A549 (cell line): ENCODE measurements around the gene AFAP1. TPM values are rescaled to one million over a fixed set of nuclear protein-coding genes. Genes with fewer than 3 reads are reported as not detected.

ENCODE experiments used
- ATAC-seq, 2 experiments: fragments of 200-7000 bp in 1 of 2; fragments of >200 bp in 1 of 2; cut with Nextera tagmentation in 1 of 2; cut with Tn5 transposase in 1 of 2; 3 replicates each; pipeline versions ENCODE4 v1.8.0 to v1.9.1; 2018 to 2020; ENCODE audit warnings: mild to moderate bottlenecking in 1 of 2, moderate library complexity in 1 of 2
- CTCF ChIA-PET: fragments of 300-600 bp; sonication (Branson Sonifier 250); formaldehyde crosslinking; extraction: SDS; loops from one replicate; lab custom pipeline; 2021; ENCODE audit warnings: antibody characterized with exemption, inconsistent platforms; lab: Yijun Ruan, JAX
- POLR2A ChIA-PET: fragments of 350-600 bp; formaldehyde crosslinking; extraction: SDS; loops from one replicate; lab custom pipeline; 2021; ENCODE audit warnings: antibody characterized with exemption, inconsistent platforms; lab: Yijun Ruan, JAX
- DNase-seq, 2 experiments: peaks; one replicate each; pipeline versions ENCODE4 v3.0.0 to v3.0.0-alpha.2; 2011 to 2016; ENCODE audit warnings: low read depth in 1 of 2, low spot score in 1 of 2
- FAIRE-seq: peaks from 2 replicates; lab custom pipeline; 2011; peaks lifted over from hg19 to GRCh38; lab: Jason Lieb, UNC
- H3K27ac ChIP-seq, 2 experiments: fragments of >200 bp; sonication (Bioruptor Twin); formaldehyde crosslinking; 3 replicates each; pipeline ENCODE4 v1.5.1; 2016 to 2017
- H3K4me1 ChIP-seq: fragments of >200 bp; sonication (Bioruptor Twin); formaldehyde crosslinking; 3 replicates; pipeline ENCODE4 v1.6.1; 2016
- H3K4me2 ChIP-seq: fragments of >200 bp; sonication (Bioruptor Twin); formaldehyde crosslinking; 3 replicates; pipeline ENCODE4 v1.6.1; 2016
- H3K4me3 ChIP-seq: fragments of >200 bp; sonication (Bioruptor Twin); formaldehyde crosslinking; 3 replicates; pipeline ENCODE4 v1.5.1; 2016
- H3K9me3 ChIP-seq: fragments of >200 bp; sonication (Bioruptor Twin); formaldehyde crosslinking; 3 replicates; pipeline ENCODE4 v1.6.1; 2016
- BCL3 ChIP-seq: fragments of >200 bp; sonication (Bioruptor Twin); formaldehyde crosslinking; IDR thresholded peaks from 3 replicates; pipeline ENCODE4 v1.6.1; 2016
- BHLHE40 ChIP-seq: IDR thresholded peaks from 2 replicates; pipeline ENCODE4 v1.6.1; 2012; ENCODE audit warnings: low read depth, low read length, inconsistent platforms
- CBX2 ChIP-seq: fragments of 200-600 bp; sonication (generic); IDR thresholded peaks from 2 replicates; pipeline ENCODE4 v1.6.1; 2016; ENCODE audit warnings: low read depth, mild to moderate bottlenecking, borderline replicate concordance
- CEBPB ChIP-seq, 2 experiments: fragments of >200 bp in 1 of 2; sonication (Bioruptor Twin) in 1 of 2; formaldehyde crosslinking in 1 of 2; IDR thresholded peaks; 2 replicates each; pipeline ENCODE4 v1.6.1; 2012 to 2016
- CHD4 ChIP-seq: fragments of 200-600 bp; sonication (generic); IDR thresholded peaks from 2 replicates; pipeline ENCODE4 v1.6.1; 2016; ENCODE audit warnings: antibody characterized with exemption, mild to moderate bottlenecking, borderline replicate concordance
- E2F6 ChIP-seq: IDR thresholded peaks from 2 replicates; pipeline ENCODE4 v1.6.1; 2012; ENCODE audit warnings: low read depth, borderline replicate concordance
- EP300 ChIP-seq, 2 experiments: fragments of >200 bp; sonication (Bioruptor Twin); formaldehyde crosslinking; IDR thresholded peaks; 2 replicates in 1 of 2; 3 replicates in 1 of 2; pipeline ENCODE4 v1.6.1; 2016 to 2017
- FOSB ChIP-seq: fragments of 250-450 bp; sonication (Bioruptor Pico); IDR thresholded peaks from 2 replicates; pipeline ENCODE4 v1.5.0; 2020; ENCODE audit warnings: mild to moderate bottlenecking, moderate library complexity
- GATA3 ChIP-seq: IDR thresholded peaks from 2 replicates; pipeline ENCODE4 v1.6.1; 2012; ENCODE audit warnings: borderline replicate concordance
- HEYL ChIP-seq: fragments of 250-450 bp; sonication (Bioruptor Pico); IDR thresholded peaks from 2 replicates; pipeline ENCODE4 v1.8.0; 2021; ENCODE audit warnings: mild to moderate bottlenecking, moderate library complexity
- HOXA7 ChIP-seq: fragments of 250-450 bp; sonication (Bioruptor Pico); IDR thresholded peaks from 2 replicates; pipeline ENCODE4 v1.5.0; 2020; ENCODE audit warnings: mild to moderate bottlenecking, moderate library complexity
- KDM1A ChIP-seq: fragments of 200-600 bp; sonication (generic); IDR thresholded peaks from 2 replicates; pipeline ENCODE4 v1.6.1; 2016; ENCODE audit warnings: low read depth, mild to moderate bottlenecking
- NFE2L2 ChIP-seq: fragments of 150-350 bp; conservative IDR thresholded peaks from 2 replicates; pipeline ENCODE4 v1.6.1; 2014; ENCODE audit warnings: low read length
- PHF8 ChIP-seq: fragments of 200-600 bp; sonication (generic); IDR thresholded peaks from 2 replicates; pipeline ENCODE4 v1.6.1; 2016; ENCODE audit warnings: low read depth, mild to moderate bottlenecking, antibody characterized with exemption, moderate library complexity, borderline replicate concordance
- TP53 ChIP-seq: fragments of 250-450 bp; sonication (Bioruptor Pico); IDR thresholded peaks from 2 replicates; pipeline ENCODE4 v1.5.0; 2021; ENCODE audit warnings: mild to moderate bottlenecking, moderate library complexity
- ZFP36 ChIP-seq: fragments of 450-650 bp; IDR thresholded peaks from 2 replicates; pipeline ENCODE4 v1.6.1; 2014; ENCODE audit warnings: borderline replicate concordance; ENCODE audit not compliant: partially characterized antibody
- ZNF302 ChIP-seq: fragments of 250-450 bp; sonication (Bioruptor Pico); IDR thresholded peaks from 2 replicates; pipeline ENCODE4 v1.9.0; 2021; ENCODE audit warnings: inconsistent platforms, mild to moderate bottlenecking, moderate library complexity
- WGBS: methylation state at CpG from one replicate; pipeline ENCODE4 v1.1.6; 2017; ENCODE audit errors: missing lambda C conversion rate; 5-methylcytosine and 5-hydroxymethylcytosine counted together
- polyA plus RNA-seq, 4 experiments: library from polyadenylated mRNA; depleted of rRNA in 3 of 4; stranded (reverse); fragments of >200 nt; fragmentation: RNase III in 1 of 4; extraction: RNeasy Plus Mini Kit Qiagen cat#74134 plus additional on column Dnase treatment in 1 of 4; gene quantifications; 2 replicates in 3 of 4; 3 replicates in 1 of 4; pipeline ENCODE4 v1.2.3, GENCODE V29; 2011 to 2017
- TF ChIP-seq, protein P1 (sequence below): fragments of 250-450 bp; sonication (Bioruptor Pico); IDR thresholded peaks from 2 replicates; pipeline ENCODE4 v1.5.0; 2020; ENCODE audit warnings: low read depth, mild to moderate bottlenecking, moderate library complexity

AFAP1 gene
- polyA plus RNA-seq, 2 of the 4 experiments (the other 2 are of a cell fraction): 25.4 to 29.6 TPM

- no peak for ATAC-seq
- no peak overlapping the region for H3K4me2 ChIP-seq
- no peak for FAIRE-seq
- no peaks in the 10 kb centered on the region for H3K4me1 ChIP-seq
- H3K4me3 ChIP-seq: no peak overlapping the region
- H3K9me3 ChIP-seq: no peaks in the 10 kb centered on the region
- DNase-seq: no peak
- 85% methylated on average over 16 of the region's 18 CpGs for WGBS
- ChIA-PET CTCF (no interaction called here), POLR2A (no interaction called here)
- H3K27ac ChIP-seq: no peak overlapping the region
- TF ChIP-seq BCL3 (no peak), FOSB (CRISPR knock-in tag) (no peak), CHD4 (no peak), PHF8 (no peak), HEYL (no peak), TP53 (CRISPR knock-in tag) (no peak), HOXA7 (CRISPR knock-in tag) (no peak), CEBPB (IDR thresholded peaks at IDR 0.05) (no peak), NFE2L2 (no peak), ZFP36 (no peak), EP300 (IDR thresholded peaks at IDR 0.05) (no peak), ZNF302 (no peak)
- TF ChIP-seq, protein P1, sequence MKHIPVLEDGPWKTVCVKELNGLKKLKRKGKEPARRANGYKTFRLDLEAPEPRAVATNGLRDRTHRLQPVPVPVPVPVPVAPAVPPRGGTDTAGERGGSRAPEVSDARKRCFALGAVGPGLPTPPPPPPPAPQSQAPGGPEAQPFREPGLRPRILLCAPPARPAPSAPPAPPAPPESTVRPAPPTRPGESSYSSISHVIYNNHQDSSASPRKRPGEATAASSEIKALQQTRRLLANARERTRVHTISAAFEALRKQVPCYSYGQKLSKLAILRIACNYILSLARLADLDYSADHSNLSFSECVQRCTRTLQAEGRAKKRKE (CRISPR knock-in tag): no peak
Observed at GRCh38 chr4:7741946-7742806, 197.5 kb downstream of the AFAP1 start.

DNA sequence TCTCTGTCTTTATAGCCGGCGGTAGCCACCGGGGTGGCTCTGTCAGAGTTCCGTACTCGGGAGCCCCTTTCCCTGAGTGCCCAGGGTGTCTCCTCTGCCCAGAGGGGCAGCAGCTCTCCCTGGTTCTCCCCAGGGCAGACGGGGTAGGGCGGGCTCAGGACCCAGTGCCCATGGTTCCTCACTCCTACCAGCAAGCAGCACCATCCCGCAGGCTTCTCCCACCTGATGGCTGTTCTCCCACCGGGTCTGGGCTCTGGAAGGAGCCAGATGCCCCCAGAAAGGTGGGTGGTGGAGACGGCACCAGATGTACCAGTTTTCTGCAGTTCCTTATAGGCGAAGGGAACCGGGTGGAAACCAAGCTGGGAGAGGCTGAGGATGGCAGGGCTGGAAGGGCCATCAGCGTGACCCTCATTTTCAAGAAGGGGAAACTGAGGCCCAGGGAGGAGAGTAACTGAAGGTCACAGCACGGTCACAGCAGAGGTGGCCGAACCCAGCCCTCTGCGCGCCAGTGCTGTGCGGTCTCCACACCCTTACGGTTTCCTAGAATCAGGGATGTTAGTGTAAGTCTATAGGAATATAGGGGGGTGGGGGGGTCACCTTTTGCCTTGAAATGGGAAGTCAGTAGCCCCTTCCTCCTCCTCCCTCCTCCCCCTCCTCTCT is 198.7 kb downstream of the AFAP1 start:
- DNase-seq (no peak), FAIRE-seq (no peak), ATAC-seq (no peak)
- POLR2A ChIA-PET: no interaction called here
- Histone ChIP-seq H3K9me3 (no peaks in the 10 kb centered on the region), H3K4me2 (no peak overlapping the region), H3K4me3 (no peak overlapping the region), H3K4me1 (no peaks in the 10 kb centered on the region), H3K27ac (no peak overlapping the region)
- TF ChIP-seq HOXA7 (CRISPR knock-in tag) (no peak), KDM1A (no peak), TP53 (CRISPR knock-in tag) (no peak), GATA3 (no peak), CBX2 (no peak), BHLHE40 (no peak), E2F6 (no peak)
- CTCF ChIA-PET: no interaction called here
- WGBS: 96% methylated on average over 10 of the region's 19 CpGs
